HEK293 (cell line): ENCODE data around the gene FOXN3.

Experiments
- CTCF ChIA-PET: fragments of 350-600 bp; formaldehyde crosslinking; extraction: SDS; loops from one replicate; lab custom pipeline; 2021; ENCODE audit warnings: antibody characterized with exemption; lab: Yijun Ruan, JAX
- POLR2A ChIA-PET: fragments of 300-600 bp; formaldehyde crosslinking; extraction: SDS; loops from one replicate; lab custom pipeline; 2020; ENCODE audit warnings: antibody characterized with exemption, inconsistent platforms; lab: Yijun Ruan, JAX
- H3K27ac ChIP-seq: fragments of 200-500 bp; sonication (Bioruptor generic); 2 replicates; pipeline ENCODE4 v1.5.1; 2014; ENCODE audit warnings: low read depth, low read length, control low read depth, inconsistent platforms; ENCODE audit errors: extremely low read depth
- H3K36me3 ChIP-seq, 2 experiments: fragments of 200-500 bp in 1 of 2; sonication (Bioruptor generic) in 1 of 2; 1 replicate in 1 of 2; 2 replicates in 1 of 2; pipeline ENCODE4 v1.5.1; 2014 to 2017; ENCODE audit warnings: inconsistent platforms in 2 of 2, low read length in 2 of 2; ENCODE audit not compliant: control insufficient read depth in 2 of 2, insufficient read depth in 1 of 2
- H3K4me1 ChIP-seq: fragments of 200-500 bp; sonication (Bioruptor generic); 2 replicates; pipeline ENCODE4 v1.5.1; 2014; ENCODE audit warnings: mild to moderate bottlenecking, low read length, inconsistent platforms; ENCODE audit not compliant: control insufficient read depth, insufficient read depth
- H3K4me3 ChIP-seq: 2 replicates; pipeline ENCODE4 v1.5.1; 2011; ENCODE audit warnings: low read depth, mild to moderate bottlenecking, control low read depth, low read length, moderate library complexity
- H3K9me3 ChIP-seq: fragments of 200-500 bp; sonication (Bioruptor generic); 2 replicates; pipeline ENCODE4 v1.5.1; 2014; ENCODE audit warnings: low read depth, low read length, inconsistent platforms; ENCODE audit not compliant: control insufficient read depth, insufficient read depth
- GLI2 ChIP-seq: fragments of 450-650 bp; formaldehyde crosslinking; IDR thresholded peaks from 2 replicates; pipeline ENCODE4; 2017; ENCODE audit warnings: missing biosample characterization, missing genetic modification characterization, low read depth, borderline replicate concordance
- GLIS2 ChIP-seq: fragments of 450-650 bp; formaldehyde crosslinking; IDR thresholded peaks from 2 replicates; pipeline ENCODE4 v1.5.1; 2016; ENCODE audit warnings: missing biosample characterization, missing genetic modification characterization
- IKZF3 ChIP-seq: fragments of 450-650 bp; IDR thresholded peaks from 2 replicates; pipeline ENCODE4 v1.5.0; 2018; ENCODE audit warnings: missing biosample characterization, mild to moderate bottlenecking, missing genetic modification characterization, moderate library complexity
- MYNN ChIP-seq: fragments of 450-650 bp; formaldehyde crosslinking; IDR thresholded peaks from 2 replicates; pipeline ENCODE4 v1.5.1; 2016; ENCODE audit warnings: missing biosample characterization, missing genetic modification characterization, borderline replicate concordance
- PRDM1 ChIP-seq: fragments of 450-650 bp; formaldehyde crosslinking; IDR thresholded peaks from 2 replicates; pipeline ENCODE4; 2016; ENCODE audit warnings: missing biosample characterization, missing genetic modification characterization
- SALL2 ChIP-seq: fragments of 450-650 bp; formaldehyde crosslinking; IDR thresholded peaks from 2 replicates; pipeline ENCODE4 v1.5.0; 2017; ENCODE audit warnings: missing biosample characterization, mild to moderate bottlenecking, missing genetic modification characterization, borderline replicate concordance
- SP2 ChIP-seq: fragments of 450-650 bp; formaldehyde crosslinking; IDR thresholded peaks from 2 replicates; pipeline ENCODE4 v1.5.1; 2016; ENCODE audit warnings: missing biosample characterization, missing genetic modification characterization
- TCF7L2 ChIP-seq: IDR thresholded peaks from 2 replicates; pipeline ENCODE4 v1.6.1; 2011; ENCODE audit warnings: low read depth, mild to moderate bottlenecking, inconsistent platforms, low read length, moderate library complexity, borderline replicate concordance
- YY1 ChIP-seq: fragments of 450-650 bp; formaldehyde crosslinking; IDR thresholded peaks from 2 replicates; pipeline ENCODE4 v1.5.1; 2018; ENCODE audit warnings: missing biosample characterization, missing genetic modification characterization
- YY2 ChIP-seq: fragments of 450-650 bp; formaldehyde crosslinking; IDR thresholded peaks from 2 replicates; pipeline ENCODE4 v1.5.1; 2016; ENCODE audit warnings: missing biosample characterization, missing genetic modification characterization
- ZBTB20 ChIP-seq: fragments of 450-650 bp; formaldehyde crosslinking; IDR thresholded peaks from 2 replicates; pipeline ENCODE4 v1.5.1; 2016; ENCODE audit warnings: missing biosample characterization, missing genetic modification characterization
- ZBTB21 ChIP-seq: fragments of 450-650 bp; formaldehyde crosslinking; IDR thresholded peaks from 2 replicates; pipeline ENCODE4 v1.5.1; 2017; ENCODE audit warnings: missing biosample characterization, missing genetic modification characterization
- ZBTB7A ChIP-seq: fragments of 450-650 bp; formaldehyde crosslinking; IDR thresholded peaks from 2 replicates; pipeline ENCODE4 v1.5.1; 2016; ENCODE audit warnings: low read depth, missing biosample characterization, missing genetic modification characterization
- ZBTB8A ChIP-seq: fragments of 450-650 bp; formaldehyde crosslinking; IDR thresholded peaks from 2 replicates; pipeline ENCODE4 v1.5.1; 2016; ENCODE audit warnings: missing biosample characterization, missing genetic modification characterization
- ZFP37 ChIP-seq: fragments of 450-650 bp; formaldehyde crosslinking; IDR thresholded peaks from 2 replicates; pipeline ENCODE4 v1.5.1; 2016; ENCODE audit warnings: missing biosample characterization, missing genetic modification characterization
- ZNF10 ChIP-seq: fragments of 450-650 bp; formaldehyde crosslinking; IDR thresholded peaks from 2 replicates; pipeline ENCODE4 v1.5.1; 2017; ENCODE audit warnings: missing biosample characterization, missing genetic modification characterization
- ZNF112 ChIP-seq: fragments of 450-650 bp; formaldehyde crosslinking; IDR thresholded peaks from 2 replicates; pipeline ENCODE4 v1.5.0; 2017; ENCODE audit warnings: missing biosample characterization, missing genetic modification characterization
- ZNF175 ChIP-seq: fragments of 450-650 bp; formaldehyde crosslinking; IDR thresholded peaks from 2 replicates; pipeline ENCODE4 v1.5.1; 2016; ENCODE audit warnings: missing biosample characterization, missing genetic modification characterization
- ZNF202 ChIP-seq: fragments of 450-650 bp; formaldehyde crosslinking; IDR thresholded peaks from 2 replicates; pipeline ENCODE4 v1.5.1; 2016; ENCODE audit warnings: missing biosample characterization, missing genetic modification characterization, borderline replicate concordance
- ZNF211 ChIP-seq: fragments of 450-650 bp; formaldehyde crosslinking; IDR thresholded peaks from 2 replicates; pipeline ENCODE4 v1.5.1; 2016; ENCODE audit warnings: low read depth, missing biosample characterization, missing genetic modification characterization
- ZNF23 ChIP-seq: fragments of 450-650 bp; formaldehyde crosslinking; IDR thresholded peaks from 2 replicates; pipeline ENCODE4 v1.5.1; 2016; ENCODE audit warnings: missing biosample characterization, missing genetic modification characterization, borderline replicate concordance
- ZNF311 ChIP-seq: fragments of 450-650 bp; formaldehyde crosslinking; IDR thresholded peaks from 2 replicates; pipeline ENCODE4 v1.5.1; 2017; ENCODE audit warnings: missing biosample characterization, missing genetic modification characterization, borderline replicate concordance
- ZNF366 ChIP-seq: fragments of 450-650 bp; formaldehyde crosslinking; conservative IDR thresholded peaks from 2 replicates; pipeline ENCODE4 v1.5.1; 2016; ENCODE audit warnings: missing biosample characterization, missing genetic modification characterization
- ZNF433 ChIP-seq: fragments of 450-650 bp; formaldehyde crosslinking; IDR thresholded peaks from 2 replicates; pipeline ENCODE4 v1.5.1; 2016; ENCODE audit warnings: missing biosample characterization, missing genetic modification characterization, low read depth
- ZNF530 ChIP-seq: fragments of 450-650 bp; formaldehyde crosslinking; IDR thresholded peaks from 2 replicates; pipeline ENCODE4 v1.5.1; 2016; ENCODE audit warnings: low read depth, missing biosample characterization, missing genetic modification characterization
- ZNF610 ChIP-seq: fragments of 450-650 bp; formaldehyde crosslinking; IDR thresholded peaks from 2 replicates; pipeline ENCODE4 v1.5.1; 2016; ENCODE audit warnings: missing biosample characterization, missing genetic modification characterization, borderline replicate concordance
- ZNF692 ChIP-seq: fragments of 450-650 bp; formaldehyde crosslinking; IDR thresholded peaks from 2 replicates; pipeline ENCODE4 v1.5.1; 2016; ENCODE audit warnings: missing biosample characterization, missing genetic modification characterization
- ZNF704 ChIP-seq: fragments of 450-650 bp; formaldehyde crosslinking; IDR thresholded peaks from 2 replicates; pipeline ENCODE4 v1.5.1; 2016; ENCODE audit warnings: missing biosample characterization, missing genetic modification characterization
- ZNF768 ChIP-seq: fragments of 450-650 bp; formaldehyde crosslinking; IDR thresholded peaks from 2 replicates; pipeline ENCODE4 v1.5.1; 2018; ENCODE audit warnings: missing biosample characterization, mild to moderate bottlenecking, missing genetic modification characterization
- ZNF791 ChIP-seq: fragments of 450-650 bp; formaldehyde crosslinking; IDR thresholded peaks from 2 replicates; pipeline ENCODE4 v1.5.1; 2016; ENCODE audit warnings: missing biosample characterization, missing genetic modification characterization
- ZXDB ChIP-seq: fragments of 450-650 bp; formaldehyde crosslinking; IDR thresholded peaks from 2 replicates; pipeline ENCODE4 v1.5.1; 2016; ENCODE audit warnings: missing biosample characterization, missing genetic modification characterization
- TF ChIP-seq, protein P1 (sequence below): fragments of 450-650 bp; formaldehyde crosslinking; IDR thresholded peaks from 2 replicates; pipeline ENCODE4 v1.5.1; 2016; ENCODE audit warnings: missing biosample characterization, missing genetic modification characterization

Gene FOXN3

GRCh38 chr14:89392181-89392580, 24.9 kb downstream of the FOXN3 start (continued):
- no peak for TF ChIP-seq ZBTB8A (tag by site-specific recombination)
- TF ChIP-seq ZNF704 (tag by site-specific recombination), result no peak
- TF ChIP-seq, all 188 proteins: peak for 0

- ChIA-PET POLR2A (no interaction called here), CTCF (no interaction called here)
- Histone ChIP-seq H3K4me3 (no peak overlapping the region), H3K27ac (no peak overlapping the region), H3K36me3 (no peaks in the 10 kb centered on the region; a peak in 1 of 3 replicates), H3K4me1 (no peaks in the 10 kb centered on the region; the same call in 1 of the 2 replicates), H3K9me3 (no peaks in the 10 kb centered on the region)
- TF ChIP-seq ZXDB (tag by site-specific recombination) (no peak), ZBTB7A (tag by site-specific recombination) (no peak), GLI2 (no peak), SALL2 (tag by site-specific recombination) (no peak), ZFP37 (tag by site-specific recombination) (no peak), ZNF610 (tag by site-specific recombination) (no peak), ZNF530 (tag by site-specific recombination) (no peak), ZBTB21 (tag by site-specific recombination) (no peak), ZNF175 (tag by site-specific recombination) (no peak), ZNF112 (tag by site-specific recombination) (no peak), ZNF791 (tag by site-specific recombination) (no peak), TCF7L2 (no peak), ZNF23 (no peak), YY2 (tag by site-specific recombination) (no peak), IKZF3 (tag by site-specific recombination) (no peak), YY1 (no peak), GLIS2 (tag by site-specific recombination) (no peak), ZNF311 (tag by site-specific recombination) (no peak)
- TF ChIP-seq, protein P1, sequence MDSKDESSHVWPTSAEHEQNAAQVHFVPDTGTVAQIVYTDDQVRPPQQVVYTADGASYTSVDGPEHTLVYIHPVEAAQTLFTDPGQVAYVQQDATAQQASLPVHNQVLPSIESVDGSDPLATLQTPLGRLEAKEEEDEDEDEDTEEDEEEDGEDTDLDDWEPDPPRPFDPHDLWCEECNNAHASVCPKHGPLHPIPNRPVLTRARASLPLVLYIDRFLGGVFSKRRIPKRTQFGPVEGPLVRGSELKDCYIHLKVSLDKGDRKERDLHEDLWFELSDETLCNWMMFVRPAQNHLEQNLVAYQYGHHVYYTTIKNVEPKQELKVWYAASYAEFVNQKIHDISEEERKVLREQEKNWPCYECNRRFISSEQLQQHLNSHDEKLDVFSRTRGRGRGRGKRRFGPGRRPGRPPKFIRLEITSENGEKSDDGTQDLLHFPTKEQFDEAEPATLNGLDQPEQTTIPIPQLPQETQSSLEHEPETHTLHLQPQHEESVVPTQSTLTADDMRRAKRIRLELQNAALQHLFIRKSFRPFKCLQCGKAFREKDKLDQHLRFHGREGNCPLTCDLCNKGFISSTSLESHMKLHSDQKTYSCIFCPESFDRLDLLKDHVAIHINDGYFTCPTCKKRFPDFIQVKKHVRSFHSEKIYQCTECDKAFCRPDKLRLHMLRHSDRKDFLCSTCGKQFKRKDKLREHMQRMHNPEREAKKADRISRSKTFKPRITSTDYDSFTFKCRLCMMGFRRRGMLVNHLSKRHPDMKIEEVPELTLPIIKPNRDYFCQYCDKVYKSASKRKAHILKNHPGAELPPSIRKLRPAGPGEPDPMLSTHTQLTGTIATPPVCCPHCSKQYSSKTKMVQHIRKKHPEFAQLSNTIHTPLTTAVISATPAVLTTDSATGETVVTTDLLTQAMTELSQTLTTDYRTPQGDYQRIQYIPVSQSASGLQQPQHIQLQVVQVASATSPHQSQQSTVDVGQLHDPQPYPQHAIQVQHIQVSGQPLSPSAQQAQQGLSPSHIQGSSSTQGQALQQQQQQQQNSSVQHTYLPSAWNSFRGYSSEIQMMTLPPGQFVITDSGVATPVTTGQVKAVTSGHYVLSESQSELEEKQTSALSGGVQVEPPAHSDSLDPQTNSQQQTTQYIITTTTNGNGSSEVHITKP (tag by site-specific recombination), result no peak
Observed at GRCh38 chr14:89391556-89391955, 25.5 kb downstream of the FOXN3 start.

- POLR2A ChIA-PET, result no interaction called here
- no peak overlapping the region for H3K27ac ChIP-seq
- no peak overlapping the region for H3K4me3 ChIP-seq
- CTCF ChIA-PET, result no interaction called here
- H3K9me3 ChIP-seq, result no peaks in the 10 kb centered on the region
- H3K4me1 ChIP-seq, result no peaks in the 10 kb centered on the region; the same call in 1 of the 2 replicates
- no peaks in the 10 kb centered on the region; a peak in 1 of 3 replicates for H3K36me3 ChIP-seq
- TF ChIP-seq PRDM1 (tag by site-specific recombination), result no peak
- TF ChIP-seq ZNF768 (tag by site-specific recombination), result no peak
- TF ChIP-seq ZNF692, result no peak
- no peak for TF ChIP-seq MYNN
- TF ChIP-seq ZFP37 (tag by site-specific recombination), result no peak
- TF ChIP-seq ZBTB20 (tag by site-specific recombination), result no peak
- TF ChIP-seq SP2 (tag by site-specific recombination), result no peak
- TF ChIP-seq ZNF433 (tag by site-specific recombination), result no peak
- no peak for TF ChIP-seq ZNF366 (tag by site-specific recombination)
- TF ChIP-seq ZNF530 (tag by site-specific recombination), result no peak
- no peak for TF ChIP-seq ZNF10 (tag by site-specific recombination)
- TF ChIP-seq ZNF211 (tag by site-specific recombination), result no peak
- TF ChIP-seq ZNF202 (tag by site-specific recombination), result no peak
Observed at GRCh38 chr14:89391123-89391522, 25.9 kb downstream of the FOXN3 start.
